ENCODE measurements around the gene CTDSP2. TPM values are rescaled to one million over a fixed set of nuclear protein-coding genes. Genes with fewer than 3 reads are reported as not detected.
"Not testable (repeated sequence)": the region's sequence is repeated elsewhere in the genome, so short reads cannot be mapped to it uniquely, and the experiment has no call there.

Gene CTDSP2
- total RNA-seq, 1 experiment from 2014 or later, result 14.2 TPM

- no peaks in the 10 kb centered on the region for H3K36me3 ChIP-seq (ENCODE audit: insufficient read depth, low read length)
- H3K4me2 ChIP-seq (ENCODE audit: low read depth, low read length, poor library complexity, severe bottlenecking), result no peak overlapping the region
- no peaks in the 10 kb centered on the region for H3K9me2 ChIP-seq (replicated peaks; ENCODE audit: insufficient read depth, low read length)
- no peak overlapping the region for H3K27ac ChIP-seq (ENCODE audit: low read length)
- H4K20me1 ChIP-seq (ENCODE audit: insufficient read depth, low read depth, low read length), result no peaks in the 10 kb centered on the region
- peaks cover 4% of the 10 kb centered on the region; the same call in 1 of the 2 replicates for H3K4me1 ChIP-seq (ENCODE audit: low read length)
- H3K9me3 ChIP-seq (ENCODE audit: low read length), result no peaks in the 10 kb centered on the region
- H2AFZ ChIP-seq (ENCODE audit: low read length), result no peak overlapping the region
- H3K4me3 ChIP-seq (ENCODE audit: low read length), result no peak overlapping the region
- no peak overlapping the region for H3K9ac ChIP-seq (ENCODE audit: low read length)
- H3K79me2 ChIP-seq (ENCODE audit: low read length), result no peaks in the 10 kb centered on the region
- no peak for DNase-seq
- H3K27me3 ChIP-seq (ENCODE audit: low read length), result no peaks in the 10 kb centered on the region
These were observed 43.9 kb upstream of the CTDSP2 start for GRCh38 chr12:57890191-57891115.

- H3K4me2 ChIP-seq (ENCODE audit: low read depth, low read length, poor library complexity, severe bottlenecking), result no peak overlapping the region
- no peaks in the 10 kb centered on the region for H3K27me3 ChIP-seq (ENCODE audit: low read length)
- H3K79me2 ChIP-seq (ENCODE audit: low read length), result no peaks in the 10 kb centered on the region
- no peaks in the 10 kb centered on the region for H3K9me2 ChIP-seq (replicated peaks; ENCODE audit: insufficient read depth, low read length)
- no peaks in the 10 kb centered on the region for H4K20me1 ChIP-seq (ENCODE audit: insufficient read depth, low read depth, low read length)
- peaks cover 4% of the 10 kb centered on the region; the same call in 1 of the 2 replicates for H3K4me1 ChIP-seq (ENCODE audit: low read length)
- no peak overlapping the region for H3K27ac ChIP-seq (ENCODE audit: low read length)
- H2AFZ ChIP-seq (ENCODE audit: low read length), result no peak overlapping the region
- no peaks in the 10 kb centered on the region for H3K36me3 ChIP-seq (ENCODE audit: insufficient read depth, low read length)
- no peak overlapping the region for H3K4me3 ChIP-seq (ENCODE audit: low read length)
- no peak overlapping the region for H3K9ac ChIP-seq (ENCODE audit: low read length)
- no peaks in the 10 kb centered on the region for H3K9me3 ChIP-seq (ENCODE audit: low read length)
- no peak for DNase-seq
These were observed 43.0 kb upstream of the CTDSP2 start for GRCh38 chr12:57889500-57889989.

GRCh38 chr12:57888409-57889157, 42.1 kb upstream of the CTDSP2 start:
- Histone ChIP-seq H3K27me3 (ENCODE audit: low read length) (no peaks in the 10 kb centered on the region), H3K27ac (ENCODE audit: low read length) (no peak overlapping the region), H3K9ac (ENCODE audit: low read length) (no peak overlapping the region), H3K9me3 (ENCODE audit: low read length) (no peaks in the 10 kb centered on the region), H3K4me1 (ENCODE audit: low read length) (peaks cover 4% of the 10 kb centered on the region; the same call in 1 of the 2 replicates), H3K4me3 (ENCODE audit: low read length) (no peak overlapping the region), H2AFZ (ENCODE audit: low read length) (no peak overlapping the region), H4K20me1 (ENCODE audit: insufficient read depth, low read depth, low read length) (no peaks in the 10 kb centered on the region), H3K4me2 (ENCODE audit: low read depth, low read length, poor library complexity, severe bottlenecking) (no peak overlapping the region), H3K9me2 (replicated peaks; ENCODE audit: insufficient read depth, low read length) (no peaks in the 10 kb centered on the region), H3K79me2 (ENCODE audit: low read length) (no peaks in the 10 kb centered on the region), H3K36me3 (ENCODE audit: insufficient read depth, low read length) (no peaks in the 10 kb centered on the region)
- DNase-seq, result no peak

- Histone ChIP-seq H3K27me3 (ENCODE audit: low read length) (no peaks in the 10 kb centered on the region), H3K27ac (ENCODE audit: low read length) (no peak overlapping the region), H3K9me2 (replicated peaks; ENCODE audit: insufficient read depth, low read length) (no peaks in the 10 kb centered on the region), H3K4me2 (ENCODE audit: low read depth, low read length, poor library complexity, severe bottlenecking) (no peak overlapping the region), H3K79me2 (ENCODE audit: low read length) (no peaks in the 10 kb centered on the region), H3K9ac (ENCODE audit: low read length) (no peak overlapping the region), H3K9me3 (ENCODE audit: low read length) (no peaks in the 10 kb centered on the region), H2AFZ (ENCODE audit: low read length) (no peak overlapping the region), H3K4me1 (ENCODE audit: low read length) (peaks cover 4% of the 10 kb centered on the region; the same call in 1 of the 2 replicates), H3K4me3 (ENCODE audit: low read length) (no peak overlapping the region), H3K36me3 (ENCODE audit: insufficient read depth, low read length) (no peaks in the 10 kb centered on the region), H4K20me1 (ENCODE audit: insufficient read depth, low read depth, low read length) (no peaks in the 10 kb centered on the region)
- no peak for DNase-seq
These were observed 41.3 kb upstream of the CTDSP2 start for GRCh38 chr12:57887631-57888408.

GRCh38 chr12:57886964-57887363, 40.4 kb upstream of the CTDSP2 start:
- not testable (repeated sequence) for H3K27ac ChIP-seq (ENCODE audit: low read length); H3K9me2 ChIP-seq (replicated peaks; ENCODE audit: insufficient read depth, low read length); H3K4me2 ChIP-seq (ENCODE audit: low read depth, low read length, poor library complexity, severe bottlenecking); H3K4me1 ChIP-seq (ENCODE audit: low read length); H3K9me3 ChIP-seq (ENCODE audit: low read length); H3K79me2 ChIP-seq (ENCODE audit: low read length); H2AFZ ChIP-seq (ENCODE audit: low read length); DNase-seq; H4K20me1 ChIP-seq (ENCODE audit: insufficient read depth, low read depth, low read length); H3K27me3 ChIP-seq (ENCODE audit: low read length); H3K36me3 ChIP-seq (ENCODE audit: insufficient read depth, low read length); H3K9ac ChIP-seq (ENCODE audit: low read length); H3K4me3 ChIP-seq (ENCODE audit: low read length)

- no peak overlapping the region for H3K9ac ChIP-seq (ENCODE audit: low read length)
- H3K4me1 ChIP-seq (ENCODE audit: low read length), result no peaks in the 10 kb centered on the region
- H4K20me1 ChIP-seq (ENCODE audit: insufficient read depth, low read depth, low read length), result no peaks in the 10 kb centered on the region
- H3K79me2 ChIP-seq (ENCODE audit: low read length), result no peaks in the 10 kb centered on the region
- no peaks in the 10 kb centered on the region for H3K9me3 ChIP-seq (ENCODE audit: low read length)
- H3K9me2 ChIP-seq (replicated peaks; ENCODE audit: insufficient read depth, low read length), result no peaks in the 10 kb centered on the region
- no peak overlapping the region for H3K4me2 ChIP-seq (ENCODE audit: low read depth, low read length, poor library complexity, severe bottlenecking)
- H3K27ac ChIP-seq (ENCODE audit: low read length), result no peak overlapping the region
- no peak overlapping the region for H3K4me3 ChIP-seq (ENCODE audit: low read length)
- no peak for DNase-seq
- no peaks in the 10 kb centered on the region for H3K36me3 ChIP-seq (ENCODE audit: insufficient read depth, low read length)
- no peaks in the 10 kb centered on the region for H3K27me3 ChIP-seq (ENCODE audit: low read length)
- H2AFZ ChIP-seq (ENCODE audit: low read length), result no peak overlapping the region
These were observed 40.0 kb upstream of the CTDSP2 start for GRCh38 chr12:57886542-57886941.

- no peak overlapping the region for H3K9ac ChIP-seq (ENCODE audit: low read length)
- H3K9me2 ChIP-seq (replicated peaks; ENCODE audit: insufficient read depth, low read length), result no peaks in the 10 kb centered on the region
- H3K79me2 ChIP-seq (ENCODE audit: low read length), result no peaks in the 10 kb centered on the region
- H3K36me3 ChIP-seq (ENCODE audit: insufficient read depth, low read length), result no peaks in the 10 kb centered on the region
- no peaks in the 10 kb centered on the region for H3K4me1 ChIP-seq (ENCODE audit: low read length)
- no peaks in the 10 kb centered on the region for H3K9me3 ChIP-seq (ENCODE audit: low read length)
- no peak overlapping the region for H3K27ac ChIP-seq (ENCODE audit: low read length)
- H2AFZ ChIP-seq (ENCODE audit: low read length), result no peak overlapping the region
- no peaks in the 10 kb centered on the region for H3K27me3 ChIP-seq (ENCODE audit: low read length)
- H3K4me2 ChIP-seq (ENCODE audit: low read depth, low read length, poor library complexity, severe bottlenecking), result no peak overlapping the region
- H4K20me1 ChIP-seq (ENCODE audit: insufficient read depth, low read depth, low read length), result no peaks in the 10 kb centered on the region
- H3K4me3 ChIP-seq (ENCODE audit: low read length), result no peak overlapping the region
- DNase-seq, result no peak
These were observed 38.7 kb upstream of the CTDSP2 start for GRCh38 chr12:57885207-57885606.
